ENCODE results near the gene PSMA2.

The PSMA2 gene

DNA sequence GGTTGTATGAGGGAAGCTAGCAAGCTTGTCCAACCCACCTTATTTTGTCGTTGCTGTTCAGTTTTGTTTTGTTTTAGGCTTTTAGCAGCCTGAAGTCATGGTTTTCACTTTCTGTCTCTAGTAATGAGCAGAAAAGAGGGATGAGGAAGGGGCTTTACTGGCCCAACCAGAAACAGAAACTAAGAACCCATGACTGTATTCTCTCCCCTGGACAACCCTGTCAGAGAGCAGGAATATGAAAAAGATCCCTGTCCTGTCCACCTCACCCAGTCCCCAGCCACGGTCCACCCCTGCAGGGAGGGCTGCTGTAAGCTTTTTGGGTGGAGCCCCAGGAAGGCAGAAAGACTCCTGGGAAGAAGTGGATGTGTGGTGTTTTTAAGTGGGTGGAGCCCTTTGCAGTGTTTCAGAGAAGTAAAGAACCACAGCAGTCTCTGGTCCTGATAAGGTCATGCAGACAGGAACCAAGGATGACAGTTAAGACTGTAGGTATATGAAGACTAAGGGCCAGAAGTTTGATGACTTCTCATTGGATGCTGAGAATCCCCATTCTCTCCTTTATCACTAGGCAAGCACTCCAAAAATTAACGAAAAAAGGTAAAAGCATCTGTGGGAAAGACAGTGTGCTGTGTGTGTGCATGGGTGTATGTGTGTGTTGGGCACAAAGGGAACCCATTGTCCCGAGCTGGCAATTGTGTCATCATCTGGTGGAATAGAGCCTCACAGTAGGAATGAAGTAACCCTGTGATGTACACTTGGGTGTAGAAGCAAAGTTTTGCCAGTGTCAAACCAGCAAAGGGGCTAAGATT, 14.1 kb upstream of the PSMA2 start:
- no peak overlapping the region for H3K4me3 ChIP-seq (replicated peaks; ENCODE audit: low read depth, low read length)
- TF ChIP-seq, protein P1, sequence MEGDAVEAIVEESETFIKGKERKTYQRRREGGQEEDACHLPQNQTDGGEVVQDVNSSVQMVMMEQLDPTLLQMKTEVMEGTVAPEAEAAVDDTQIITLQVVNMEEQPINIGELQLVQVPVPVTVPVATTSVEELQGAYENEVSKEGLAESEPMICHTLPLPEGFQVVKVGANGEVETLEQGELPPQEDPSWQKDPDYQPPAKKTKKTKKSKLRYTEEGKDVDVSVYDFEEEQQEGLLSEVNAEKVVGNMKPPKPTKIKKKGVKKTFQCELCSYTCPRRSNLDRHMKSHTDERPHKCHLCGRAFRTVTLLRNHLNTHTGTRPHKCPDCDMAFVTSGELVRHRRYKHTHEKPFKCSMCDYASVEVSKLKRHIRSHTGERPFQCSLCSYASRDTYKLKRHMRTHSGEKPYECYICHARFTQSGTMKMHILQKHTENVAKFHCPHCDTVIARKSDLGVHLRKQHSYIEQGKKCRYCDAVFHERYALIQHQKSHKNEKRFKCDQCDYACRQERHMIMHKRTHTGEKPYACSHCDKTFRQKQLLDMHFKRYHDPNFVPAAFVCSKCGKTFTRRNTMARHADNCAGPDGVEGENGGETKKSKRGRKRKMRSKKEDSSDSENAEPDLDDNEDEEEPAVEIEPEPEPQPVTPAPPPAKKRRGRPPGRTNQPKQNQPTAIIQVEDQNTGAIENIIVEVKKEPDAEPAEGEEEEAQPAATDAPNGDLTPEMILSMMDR (IDR thresholded peaks at IDR 0.05; ENCODE audit: low read depth, low read length, missing control alignments), result no peak
- DNase-seq (ENCODE audit: extremely low read depth, low read depth), result no peak

DNA sequence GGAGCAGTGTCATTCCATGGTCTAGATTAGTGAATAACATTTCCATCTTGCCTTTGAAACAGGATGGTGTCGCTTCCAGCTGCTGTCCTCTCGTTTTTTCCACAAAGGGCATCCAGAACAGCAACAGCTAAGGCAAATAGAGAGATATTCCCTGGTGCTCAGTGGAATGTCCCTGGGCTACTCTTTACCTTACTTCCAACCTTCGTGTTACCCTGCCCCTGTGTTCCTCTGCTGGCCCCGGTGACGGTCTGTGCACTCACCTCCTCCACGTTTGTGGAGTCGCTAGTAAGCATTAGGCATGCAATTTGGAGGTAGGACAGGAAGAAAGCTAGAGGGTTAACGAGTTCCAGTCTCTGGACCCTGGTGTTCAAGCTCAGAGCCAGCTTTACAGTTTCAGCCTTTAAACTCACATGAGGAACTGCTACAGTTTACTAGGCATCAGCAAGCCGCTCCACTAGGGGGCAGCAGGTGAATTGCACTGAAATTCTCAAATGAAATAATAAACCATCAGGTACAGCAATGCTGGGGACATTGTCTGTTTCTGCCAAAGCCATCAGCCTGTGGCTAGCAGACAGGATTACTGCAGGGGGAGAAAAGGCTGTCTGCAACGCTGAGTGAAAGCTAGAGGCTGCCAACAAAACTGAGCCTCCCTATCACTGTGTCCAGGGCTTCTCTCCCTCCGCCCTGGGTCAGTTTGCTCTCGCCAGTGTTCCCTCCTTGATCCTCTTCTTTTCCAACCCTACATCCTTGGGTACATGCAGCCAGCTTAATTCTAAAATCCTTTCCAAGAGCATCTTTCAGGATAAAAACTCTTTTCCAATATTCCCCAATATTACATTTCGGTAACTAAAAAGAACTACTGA, 9.2 kb upstream of the PSMA2 start:
- TF ChIP-seq, protein P1 (IDR thresholded peaks at IDR 0.05; ENCODE audit: low read depth, low read length, missing control alignments), result peak; percentile 94
- DNase-seq (ENCODE audit: extremely low read depth, low read depth), result peak; percentile 66
- no peak overlapping the region for H3K4me3 ChIP-seq (replicated peaks; ENCODE audit: low read depth, low read length)

DNA sequence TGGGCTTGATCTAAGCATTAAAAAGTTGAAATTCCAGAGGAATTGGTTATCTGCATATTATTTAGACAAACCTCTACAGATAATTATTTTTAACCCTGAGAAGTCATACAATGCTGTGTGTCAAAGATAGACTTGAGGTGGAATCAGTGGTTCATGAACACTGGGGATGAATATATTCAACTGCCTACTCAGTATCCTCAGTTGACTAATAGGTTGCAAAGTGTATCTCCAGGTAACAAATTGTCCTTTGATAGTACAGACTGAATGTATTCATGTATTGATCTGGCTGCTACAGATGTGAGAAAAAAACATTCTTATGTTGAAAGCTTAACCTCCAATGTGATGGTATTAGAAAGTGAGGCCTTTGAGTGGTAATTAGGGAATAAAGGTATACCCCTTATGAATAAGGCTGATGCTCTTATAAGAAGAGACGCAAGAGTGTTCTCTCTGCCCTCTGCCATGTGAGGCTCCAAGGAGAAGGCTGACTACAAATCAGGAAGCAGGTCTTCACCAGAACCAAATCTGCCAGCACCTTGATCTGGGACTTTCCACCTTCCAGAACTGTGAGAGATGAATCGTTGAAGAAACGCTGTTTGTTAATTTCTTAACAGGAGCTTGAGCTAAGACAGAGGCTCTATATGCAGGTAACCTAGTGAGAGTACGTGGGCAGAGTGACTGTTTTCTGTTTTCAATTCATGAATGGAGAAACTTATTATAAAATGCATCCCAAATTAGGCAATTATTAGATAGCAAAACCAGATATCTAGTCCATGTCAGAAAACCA, 7.7 kb upstream of the PSMA2 start:
- H3K4me3 ChIP-seq (replicated peaks; ENCODE audit: low read depth, low read length), result no peak overlapping the region
- TF ChIP-seq, protein P1 (IDR thresholded peaks at IDR 0.05; ENCODE audit: low read depth, low read length, missing control alignments), result no peak
- DNase-seq (ENCODE audit: extremely low read depth, low read depth), result no peak

DNA sequence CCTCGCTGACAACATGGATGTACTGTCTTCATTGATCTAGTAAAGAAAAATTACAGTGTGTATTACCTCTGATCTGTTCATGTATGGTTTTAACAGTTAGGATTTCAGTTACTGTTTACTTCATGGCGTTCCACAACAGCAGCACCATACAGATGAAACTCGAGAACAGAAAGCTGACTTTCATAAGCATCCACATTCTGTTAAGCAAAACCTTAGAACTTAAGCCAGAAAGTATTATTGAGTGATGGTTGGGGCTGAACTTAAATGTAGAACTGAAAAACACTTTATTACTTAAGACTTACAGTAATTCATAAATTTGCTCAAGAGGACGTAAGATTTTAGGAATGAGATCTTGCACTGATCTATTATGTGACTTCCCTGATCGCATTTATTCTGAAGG, 3.9 kb upstream of the PSMA2 start:
- TF ChIP-seq, protein P1 (IDR thresholded peaks at IDR 0.05; ENCODE audit: low read depth, low read length, missing control alignments), result no peak
- no peak for DNase-seq (ENCODE audit: extremely low read depth, low read depth)
- H3K4me3 ChIP-seq (replicated peaks; ENCODE audit: low read depth, low read length), result no peak overlapping the region

DNA sequence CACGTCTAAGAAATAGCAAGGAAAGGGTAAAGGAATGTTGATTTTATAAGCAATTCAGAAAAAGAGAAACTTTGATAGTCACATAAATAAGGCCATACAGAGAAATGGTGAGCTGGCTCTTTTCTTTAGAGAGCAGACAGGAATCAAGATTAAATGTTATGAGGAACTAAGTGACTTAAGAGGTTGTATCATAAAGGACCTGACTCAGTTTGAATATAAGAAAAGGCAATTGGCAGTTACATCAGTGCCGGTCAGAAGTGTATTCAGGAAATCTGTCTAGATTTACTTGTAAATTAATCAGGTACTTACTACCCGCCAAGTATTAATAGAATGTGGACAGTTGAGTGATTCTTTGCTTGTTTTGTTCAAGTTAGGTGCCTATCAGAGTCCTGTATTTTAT, 2.3 kb upstream of the PSMA2 start:
- DNase-seq (ENCODE audit: extremely low read depth, low read depth), result no peak
- H3K4me3 ChIP-seq (replicated peaks; ENCODE audit: low read depth, low read length), result peak overlapping the region; percentile 84
- TF ChIP-seq, protein P1 (IDR thresholded peaks at IDR 0.05; ENCODE audit: low read depth, low read length, missing control alignments), result no peak

DNA sequence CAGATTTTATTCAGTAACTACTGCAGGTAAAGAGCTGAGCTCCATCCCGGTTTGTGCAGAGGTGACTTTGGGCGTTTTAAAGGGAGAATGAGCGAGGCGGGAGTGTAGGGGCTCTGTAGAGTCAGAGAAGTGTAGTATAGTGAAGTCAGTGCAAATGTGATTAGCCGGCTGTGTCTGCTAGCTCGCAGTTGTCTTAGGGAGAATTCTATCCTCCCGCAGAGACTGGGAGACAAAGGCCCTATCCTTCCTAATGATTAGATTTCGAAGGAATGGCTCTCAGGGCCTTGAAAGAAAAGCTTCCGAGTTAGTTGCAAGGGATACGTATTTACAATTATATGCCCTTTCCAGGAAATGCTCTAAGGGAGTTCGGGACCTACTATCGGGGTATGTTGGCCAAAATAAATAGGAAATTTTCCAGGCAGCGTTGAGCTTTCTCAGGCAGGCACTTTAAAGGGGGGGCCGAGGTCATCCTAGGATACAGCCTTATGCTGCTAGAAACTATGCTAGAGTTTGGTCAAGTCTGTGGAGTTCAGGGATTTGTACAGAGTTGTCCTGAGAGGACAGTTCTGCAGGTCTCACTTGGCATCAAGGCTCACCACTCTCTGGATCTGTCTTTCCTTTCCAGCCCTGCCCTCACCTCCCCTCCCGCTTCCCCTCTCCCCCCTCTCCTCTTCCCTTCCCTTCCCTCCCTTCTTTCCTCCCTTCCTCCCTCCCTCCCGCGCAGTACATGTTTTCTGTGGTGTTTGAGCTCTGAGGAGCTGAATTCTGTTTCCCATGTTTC, 1.0 kb upstream of the PSMA2 start:
- TF ChIP-seq, protein P1 (IDR thresholded peaks at IDR 0.05; ENCODE audit: low read depth, low read length, missing control alignments), result no peak
- H3K4me3 ChIP-seq (replicated peaks; ENCODE audit: low read depth, low read length), result peak overlapping the region; percentile 84
- no peak for DNase-seq (ENCODE audit: extremely low read depth, low read depth)

Data from HFF-Myc (cell line).